ENCODE data around the gene CRYBG2.
"Not testable (repeated sequence)": the region's sequence is repeated elsewhere in the genome, so short reads cannot be mapped to it uniquely, and the experiment has no call there.

Gene CRYBG2

GRCh38 chr1:26353976-26354820, at the start of gene CRYBG2:
Gene CRYBG2 (minus strand): TSS chr1:26354130. CDS start chr1:26346657, 7,473 bp downstream.
- DNase-seq, result no peak

GRCh38 chr1:26403656-26404055, 49.7 kb upstream of the CRYBG2 start:
- DNase-seq, result no peak

GRCh38 chr1:26401891-26402290, 48.0 kb upstream of the CRYBG2 start:
- DNase-seq, result no peak

GRCh38 chr1:26399034-26399433, 45.1 kb upstream of the CRYBG2 start:
- no peak for DNase-seq

- DNase-seq, result no peak
These were observed 41.8 kb upstream of the CRYBG2 start for GRCh38 chr1:26395754-26396153.

- no peak for DNase-seq
These were observed 37.5 kb upstream of the CRYBG2 start for GRCh38 chr1:26391450-26391849.

GRCh38 chr1:26389604-26390247, 35.8 kb upstream of the CRYBG2 start:
- no peak for DNase-seq

GRCh38 chr1:26388791-26389445, 35.0 kb upstream of the CRYBG2 start:
- no peak for DNase-seq

- no peak for DNase-seq
These were observed 33.5 kb upstream of the CRYBG2 start for GRCh38 chr1:26387447-26387846.

GRCh38 chr1:26385063-26385462, 31.1 kb upstream of the CRYBG2 start:
- DNase-seq, result not testable (repeated sequence)

GRCh38 chr1:26384076-26384475, 30.1 kb upstream of the CRYBG2 start:
- DNase-seq, result no peak

GRCh38 chr1:26378879-26379251, 24.9 kb upstream of the CRYBG2 start:
- DNase-seq, result no peak

GRCh38 chr1:26378088-26378878, 24.4 kb upstream of the CRYBG2 start:
- DNase-seq, result no peak

GRCh38 chr1:26376050-26376449, 22.1 kb upstream of the CRYBG2 start:
- DNase-seq, result no peak

- no peak for DNase-seq
These were observed 21.2 kb upstream of the CRYBG2 start for GRCh38 chr1:26375081-26375480.

GRCh38 chr1:26374361-26374760, 20.4 kb upstream of the CRYBG2 start:
- DNase-seq, result not testable (repeated sequence)

GRCh38 chr1:26373789-26374188, 19.9 kb upstream of the CRYBG2 start:
- DNase-seq, result no peak

- no peak for DNase-seq
These were observed 19.4 kb upstream of the CRYBG2 start for GRCh38 chr1:26373281-26373680.

- not testable (repeated sequence) for DNase-seq
These were observed 18.7 kb upstream of the CRYBG2 start, which contains the start of gene ZNF683 for GRCh38 chr1:26372611-26373010. Gene ZNF683 (minus strand): TSS chr1:26372750. CDS start chr1:26368571, 4,179 bp downstream.

GRCh38 chr1:26372039-26372438, 18.1 kb upstream of the CRYBG2 start:
- DNase-seq, result no peak

- no peak for DNase-seq
These were observed 16.9 kb upstream of the CRYBG2 start for GRCh38 chr1:26370591-26371382.

GRCh38 chr1:26368486-26368885, 14.6 kb upstream of the CRYBG2 start:
- no peak for DNase-seq
